GM19328 (cell line): Measurements from ENCODE around the gene PEA15.

Experiments
- ATAC-seq: cut with Tn5 transposase; IDR thresholded peaks from one replicate; pipeline ENCODE4 v1.9.1; 2021; ENCODE audit warnings: mild to moderate bottlenecking, moderate library complexity; ENCODE audit not compliant: unreplicated experiment

Gene PEA15

DNA sequence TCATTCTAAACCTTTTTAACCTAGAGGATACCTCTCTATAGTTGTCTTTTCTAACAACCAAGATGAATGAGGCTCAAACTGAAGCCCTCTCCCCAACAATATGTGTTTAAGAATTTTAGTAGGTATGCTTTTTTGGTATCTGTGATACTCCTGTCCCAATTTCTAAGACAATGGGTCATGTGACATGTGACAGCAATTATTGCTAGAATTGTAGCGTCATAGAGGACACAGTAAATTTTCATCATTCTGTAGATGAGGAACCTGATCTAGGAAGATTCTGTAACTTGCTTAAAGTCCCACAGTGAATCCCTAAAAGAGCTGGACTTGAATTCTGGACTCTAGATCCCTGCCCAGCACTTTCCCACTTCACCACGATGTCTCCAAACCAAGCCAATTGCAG lies 26.5 kb upstream of the PEA15 start:
- no peak for ATAC-seq

DNA sequence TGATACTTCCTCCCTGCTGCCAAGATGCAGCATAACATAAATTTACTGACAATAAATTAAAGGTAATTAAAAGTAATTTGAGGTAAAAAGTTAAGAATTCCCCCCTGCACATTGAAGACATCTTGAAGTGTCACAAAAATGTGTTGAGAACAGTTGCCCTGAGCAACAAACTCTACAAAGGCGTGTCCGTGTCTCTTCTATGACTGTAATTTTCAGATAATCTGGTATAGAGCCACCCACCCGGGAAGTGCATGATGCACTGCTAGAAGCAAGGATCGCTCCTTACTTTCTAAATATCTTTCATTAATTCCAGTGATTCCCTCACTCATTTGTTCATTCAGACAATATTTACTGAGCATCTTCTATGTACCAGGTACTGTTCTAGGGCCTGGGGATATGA lies 25.8 kb upstream of the PEA15 start:
- ATAC-seq: no peak

DNA sequence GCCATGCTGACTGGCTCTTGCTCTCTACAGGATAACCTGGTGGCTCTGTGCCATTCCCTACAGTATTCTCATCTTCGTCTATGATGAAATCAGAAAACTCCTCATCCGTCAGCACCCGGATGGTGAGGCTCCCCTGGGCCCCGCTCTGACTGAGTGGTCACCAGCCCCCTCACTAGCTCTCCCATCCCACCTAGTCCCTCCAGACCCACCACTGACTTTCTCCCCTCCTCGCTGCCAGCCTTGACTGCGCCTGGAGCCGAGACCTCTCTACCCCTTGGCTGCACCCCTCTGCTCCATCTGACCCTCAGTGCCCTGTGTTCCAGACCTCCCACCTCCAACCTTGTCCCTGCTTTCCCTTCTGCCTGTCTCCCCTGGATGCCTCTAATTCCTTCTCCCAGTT lies 18.9 kb upstream of the PEA15 start:
- no peak for ATAC-seq

DNA sequence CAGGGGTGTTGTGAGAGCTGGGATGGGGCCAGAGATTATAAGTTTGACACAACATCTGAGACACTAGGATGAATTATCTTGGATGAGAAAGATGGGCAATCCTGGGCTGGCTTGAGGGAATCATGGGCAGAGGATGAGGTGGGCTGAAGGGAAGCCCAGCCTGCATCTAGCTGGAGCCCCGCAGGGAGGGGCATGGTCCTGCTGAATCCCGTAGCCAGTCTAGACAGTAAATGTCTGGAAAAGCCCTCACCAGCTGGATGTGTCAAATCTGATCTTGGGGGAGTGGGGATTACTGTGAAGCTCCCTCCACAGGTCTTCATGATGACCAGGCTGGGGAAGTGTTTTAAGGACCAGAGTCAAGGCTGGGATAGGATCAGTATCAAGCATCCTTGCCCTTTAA lies 18.5 kb upstream of the PEA15 start:
- no peak for ATAC-seq

DNA sequence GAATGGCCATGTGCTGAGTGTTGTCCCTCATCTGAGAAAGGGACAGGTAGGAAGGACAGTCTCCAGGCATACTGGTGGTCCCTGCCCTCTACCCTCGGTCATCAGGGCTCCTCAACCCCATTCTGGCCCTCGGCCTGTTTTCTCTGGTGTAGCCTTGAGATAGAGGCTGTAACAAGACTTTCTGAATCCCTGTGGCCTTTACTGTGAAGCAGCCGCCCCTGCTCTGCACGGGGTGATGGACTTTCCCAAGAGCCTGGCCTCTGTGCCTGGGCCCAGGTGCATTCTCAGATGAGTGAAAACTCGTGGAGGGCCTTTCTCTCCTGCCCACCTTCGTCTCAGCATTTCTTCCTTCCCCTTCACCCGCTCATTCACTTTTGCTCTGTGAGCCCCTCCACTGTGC lies 17.8 kb upstream of the PEA15 start:
- ATAC-seq: no peak

DNA sequence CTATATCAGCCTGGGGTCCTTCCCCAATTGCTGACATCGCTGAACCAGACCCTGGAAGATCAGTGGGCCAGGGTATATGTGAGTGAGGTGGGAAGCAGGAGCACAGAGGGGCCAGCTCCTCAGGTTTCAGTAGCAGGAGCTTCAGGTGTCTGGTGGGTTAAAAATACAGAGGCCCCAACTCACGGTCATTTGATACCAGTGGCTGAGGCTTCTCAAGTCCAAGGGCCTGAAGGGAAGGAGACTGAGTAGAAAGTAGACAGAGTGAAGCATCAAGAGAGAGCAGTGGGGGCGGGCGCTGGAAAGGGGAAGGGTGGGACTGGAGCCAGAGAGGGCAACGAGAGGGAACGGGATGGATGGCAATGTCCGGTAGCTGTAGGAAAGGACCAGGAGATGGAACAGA lies 16.8 kb upstream of the PEA15 start:
- ATAC-seq: no peak

DNA sequence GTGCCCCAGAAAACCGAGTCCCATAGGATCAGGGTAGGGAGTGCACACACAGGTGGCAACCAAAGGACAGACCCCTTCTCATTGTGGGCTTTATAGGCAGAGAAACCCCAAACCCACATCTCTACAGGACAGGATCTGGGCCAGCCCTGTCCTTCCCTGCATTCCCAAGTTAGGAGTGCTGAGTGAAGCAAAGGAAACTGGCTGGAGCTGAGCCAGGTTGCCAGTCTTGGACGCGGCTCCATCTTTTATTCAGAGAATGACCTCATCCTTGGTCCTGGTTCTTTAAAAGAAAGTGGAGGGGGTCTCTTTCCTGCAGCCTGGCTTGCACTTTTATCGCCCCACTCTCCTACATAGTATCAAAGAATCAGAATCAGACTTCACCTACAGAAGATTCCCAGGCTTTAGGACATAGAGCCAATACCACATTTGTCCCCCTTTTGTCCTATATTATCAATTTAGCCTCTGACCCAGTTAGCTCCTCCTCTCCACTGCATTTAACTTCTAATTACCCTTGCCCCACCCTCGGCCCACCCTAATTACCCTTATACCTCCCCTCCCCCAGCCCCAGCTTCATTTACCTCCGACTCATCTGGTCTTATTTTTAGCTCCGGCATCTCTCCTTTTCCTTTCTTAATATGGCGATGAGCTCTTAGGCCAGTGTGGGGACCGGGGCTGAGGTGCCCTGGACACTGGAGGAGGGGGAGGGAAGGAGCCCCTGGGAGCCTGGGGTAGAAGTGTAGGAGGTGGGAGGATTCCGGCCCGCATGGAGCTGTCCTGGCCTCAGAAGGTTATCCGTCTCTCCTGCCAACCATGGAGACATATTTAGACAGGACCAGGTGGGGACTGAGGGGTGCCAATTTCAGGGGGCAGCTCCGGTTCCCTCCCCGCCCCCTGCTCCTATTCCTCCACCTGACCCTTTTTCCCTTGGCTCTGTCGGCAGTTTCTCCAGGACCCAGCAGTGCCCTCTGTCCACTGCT lies 15.2 kb upstream of the PEA15 start, which contains the start of gene CASQ1:
Gene CASQ1 (plus strand): TSS at position 927 of the 977 bp plus-strand sequence. CDS start 177 bp downstream, outside the sequence.
- no peak for ATAC-seq

DNA sequence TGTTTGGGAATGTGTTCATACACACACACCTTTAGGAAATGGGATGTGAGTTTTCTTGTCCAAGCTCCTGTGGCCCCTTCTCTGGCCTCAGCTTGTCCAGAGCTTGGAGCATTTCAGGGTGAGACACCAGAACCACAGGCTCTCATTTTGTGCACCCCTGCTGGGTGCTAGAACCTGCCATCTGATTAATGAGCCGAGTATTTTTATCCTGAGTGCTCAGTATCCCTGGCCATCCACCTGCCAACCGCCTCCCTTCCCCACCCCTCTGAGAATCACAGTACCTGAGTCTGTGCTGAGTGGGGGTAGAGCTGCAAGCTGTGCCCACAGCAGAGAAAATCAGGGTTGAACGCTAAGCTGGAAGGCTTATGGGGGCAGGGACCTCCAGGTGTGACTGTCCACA lies 13.4 kb upstream of the PEA15 start:
- no peak for ATAC-seq

DNA sequence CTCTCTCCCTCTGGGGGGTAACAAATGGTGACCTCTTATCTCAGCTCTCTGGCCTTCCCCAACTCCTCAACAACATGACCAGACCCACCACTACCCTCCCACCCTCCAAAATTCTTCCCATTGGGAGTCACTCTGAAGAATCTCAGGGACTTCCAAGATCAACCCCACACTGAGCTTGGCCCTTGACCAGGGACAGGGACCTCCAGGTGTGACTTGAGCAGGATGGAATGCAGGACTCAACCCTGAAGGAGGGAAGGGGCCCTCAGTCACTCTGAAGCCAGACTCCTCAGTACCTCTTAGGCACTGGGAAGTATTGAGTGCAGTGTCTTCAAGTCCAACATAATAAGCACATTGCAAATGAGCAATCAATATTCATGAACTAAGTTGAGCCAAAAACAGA lies 12.9 kb upstream of the PEA15 start:
- no peak for ATAC-seq

DNA sequence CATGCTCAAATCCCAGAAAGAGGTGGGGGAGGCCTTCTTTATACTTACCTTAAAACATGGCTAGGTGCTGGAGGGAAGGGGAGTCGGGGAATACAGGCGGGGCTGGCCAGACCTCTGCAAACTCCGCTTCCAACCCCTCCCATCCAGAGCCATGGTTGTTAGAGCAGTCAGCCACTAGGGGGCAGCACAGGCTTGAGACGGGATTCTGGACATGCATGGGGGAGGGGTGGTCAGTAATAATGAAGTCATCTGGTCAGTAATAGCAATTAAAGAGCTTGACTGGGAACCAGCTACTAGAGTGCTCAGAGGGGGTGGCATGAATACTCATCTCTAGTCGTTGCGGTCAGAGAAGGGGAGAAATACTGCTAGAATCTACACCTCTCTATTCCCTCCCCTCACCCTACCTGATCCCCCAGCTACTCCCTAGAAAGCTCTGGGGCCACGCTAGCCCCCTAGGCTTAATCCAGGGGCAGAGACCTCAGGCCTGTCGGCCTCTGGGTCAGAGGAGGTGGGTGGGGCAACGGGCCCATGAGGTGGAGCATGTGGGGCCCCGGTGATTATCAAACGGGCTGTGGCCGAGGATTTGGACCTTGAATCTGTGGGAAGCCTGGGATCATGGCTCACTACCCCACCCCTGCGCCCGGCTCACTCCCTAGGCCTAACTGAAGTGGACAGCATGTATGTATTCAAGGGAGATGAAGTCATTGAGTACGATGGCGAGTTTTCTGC lies 11.9 kb upstream of the PEA15 start:
- no peak for ATAC-seq

DNA sequence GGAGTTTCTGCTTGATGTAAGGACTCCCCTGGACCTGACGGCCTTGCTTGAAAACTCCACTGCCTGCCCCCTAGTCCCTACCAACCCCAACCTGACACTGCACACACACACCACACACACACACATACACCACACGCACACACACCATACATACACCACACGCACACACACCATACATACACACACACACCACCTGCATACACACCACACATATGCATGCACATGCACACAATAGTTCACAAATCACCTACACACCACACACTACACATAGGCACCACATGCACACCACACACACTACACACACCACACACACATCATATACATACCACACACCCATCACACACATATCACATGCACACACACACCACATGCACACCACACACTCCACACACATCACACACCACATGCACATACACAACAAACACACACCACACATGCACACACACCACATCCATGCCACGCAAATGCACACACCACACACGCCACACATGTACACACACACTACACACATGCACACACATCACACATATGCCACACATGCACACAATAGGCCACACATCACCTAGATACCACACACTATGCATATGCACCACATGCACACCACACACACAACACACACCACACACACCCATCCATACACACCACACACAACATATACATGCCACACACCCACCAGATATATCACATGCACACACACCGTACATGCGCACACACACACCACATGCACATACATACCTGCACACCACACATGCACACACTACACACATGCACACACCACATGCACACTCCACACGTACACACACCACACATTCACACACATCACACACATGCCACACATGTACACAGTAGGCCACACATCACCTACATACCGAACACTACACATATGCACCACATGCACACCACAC lies 11.1 kb upstream of the PEA15 start:
- no peak for ATAC-seq

DNA sequence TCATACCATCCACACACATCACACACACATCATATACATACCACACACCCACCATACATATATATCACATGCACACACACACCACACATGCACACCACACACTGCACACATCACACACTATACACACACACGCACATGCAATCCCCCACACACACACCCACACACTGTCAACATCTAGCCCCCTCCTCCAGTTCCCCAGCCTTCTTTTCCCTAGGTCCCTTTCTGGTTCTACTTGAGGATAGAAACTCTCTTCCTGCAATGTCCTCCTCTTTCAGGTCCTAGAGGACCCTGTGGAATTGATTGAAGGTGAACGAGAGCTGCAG lies 10.5 kb upstream of the PEA15 start:
- no peak for ATAC-seq

DNA sequence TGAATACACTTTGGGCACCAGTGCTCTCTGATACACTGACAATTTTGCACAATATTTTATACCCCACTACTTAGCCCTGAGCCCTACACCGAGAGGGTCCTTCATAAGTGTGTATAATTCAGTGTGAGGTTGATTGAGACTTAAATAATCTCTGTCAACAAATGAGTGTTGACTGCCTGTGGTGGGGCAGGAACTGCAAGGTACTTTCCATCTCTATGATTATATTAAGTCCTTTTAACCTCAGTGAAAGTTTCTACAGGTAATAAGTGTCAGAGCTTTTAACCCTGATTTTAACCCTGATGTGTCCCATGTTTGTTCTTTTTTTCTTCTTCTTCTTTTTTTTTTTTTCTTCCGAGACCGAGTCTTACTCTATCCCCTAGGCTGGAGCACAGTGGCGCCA lies 9.0 kb upstream of the PEA15 start:
- ATAC-seq: no peak

DNA sequence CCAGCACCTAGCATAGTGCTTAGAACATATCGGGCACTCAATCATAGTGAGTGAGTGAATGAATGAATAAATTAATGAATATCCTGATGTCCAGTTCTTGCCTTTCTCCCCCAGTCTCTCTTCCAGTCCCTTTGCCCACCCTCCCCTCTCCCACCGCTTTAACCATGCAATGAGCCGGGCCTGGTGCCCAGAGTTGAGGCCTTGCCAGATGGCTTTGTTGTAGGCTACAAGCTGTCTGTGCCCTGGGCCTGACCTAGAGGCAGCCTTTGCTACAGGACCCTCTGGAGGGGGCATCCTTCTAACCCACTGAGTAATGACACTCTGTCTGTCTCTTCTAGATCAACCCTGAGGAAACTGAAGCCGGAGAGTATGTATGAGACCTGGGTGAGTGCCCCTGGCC lies 8.0 kb upstream of the PEA15 start:
- ATAC-seq: no peak

DNA sequence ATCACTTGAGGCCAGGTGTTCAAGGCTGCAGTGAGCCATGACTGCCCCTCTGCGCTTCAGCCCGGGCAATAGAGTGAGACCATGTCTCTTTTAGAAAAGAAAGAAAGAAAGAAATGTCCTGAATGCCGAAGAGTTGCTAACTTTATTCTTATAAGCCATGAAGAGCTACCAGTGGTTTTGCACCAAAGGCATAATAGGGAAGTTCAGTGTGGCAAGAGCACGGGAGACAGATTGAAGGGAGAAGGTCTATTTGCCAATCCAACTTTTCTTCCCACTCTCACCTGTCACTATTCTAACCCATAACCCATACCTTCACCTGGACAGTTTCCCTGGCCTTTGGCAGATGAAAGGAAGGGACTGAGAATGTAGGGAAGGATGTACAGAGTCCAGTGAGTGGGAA lies 4.4 kb upstream of the PEA15 start:
- ATAC-seq: no peak

DNA sequence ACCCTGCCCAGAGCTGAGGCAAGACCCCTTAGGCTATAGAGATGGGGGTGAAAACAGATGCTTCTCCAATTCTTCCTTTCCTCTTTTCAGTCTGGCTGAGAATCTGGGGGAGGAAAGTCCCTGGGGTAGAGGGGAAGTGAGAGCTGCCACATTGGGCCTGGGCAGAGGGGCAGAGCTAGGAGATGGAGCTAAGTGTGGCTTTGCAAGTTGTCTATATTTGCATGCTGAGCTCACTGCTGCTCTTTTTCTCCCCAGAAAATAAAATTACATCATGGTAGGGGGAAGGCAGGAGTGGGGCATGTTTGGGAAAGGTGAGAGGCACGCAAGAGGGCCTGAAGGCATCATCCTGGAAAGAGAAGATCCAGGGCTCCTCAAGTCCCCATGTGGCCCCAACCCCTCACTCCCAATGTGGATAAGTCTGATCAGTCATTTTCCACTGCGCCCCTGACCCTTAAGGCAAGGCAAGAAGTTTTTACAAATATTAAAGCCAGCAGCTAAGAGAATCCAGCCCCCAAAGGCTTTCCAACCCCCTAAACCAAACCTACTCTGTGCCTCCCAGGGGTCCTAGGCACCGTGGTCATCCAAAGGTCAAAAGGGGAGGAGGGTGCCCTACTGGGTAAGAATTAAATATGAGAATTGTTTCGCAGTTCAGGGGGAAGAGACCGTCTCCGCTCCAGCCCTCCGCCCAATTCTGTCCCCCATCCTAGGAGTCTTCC lies 500 bp upstream of the PEA15 start:
- peak; percentile 37 for ATAC-seq

DNA sequence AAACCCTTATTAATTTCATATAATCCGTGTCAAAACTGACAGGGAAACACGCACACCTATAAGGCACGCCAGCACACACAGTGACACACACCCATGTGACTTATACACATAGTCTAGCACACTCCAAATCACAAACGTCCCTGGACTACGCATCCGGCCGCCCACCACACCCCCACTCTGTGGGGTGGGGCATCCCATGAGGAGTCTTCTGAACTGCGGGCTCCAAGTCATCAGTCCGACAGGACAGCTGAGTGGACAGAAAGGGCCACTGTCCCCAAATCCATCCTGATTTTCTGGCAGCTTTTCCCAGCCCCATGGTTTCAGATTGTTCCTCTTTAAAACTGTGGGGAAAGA lies 829 bp downstream of the PEA15 start:
- no peak for ATAC-seq

DNA sequence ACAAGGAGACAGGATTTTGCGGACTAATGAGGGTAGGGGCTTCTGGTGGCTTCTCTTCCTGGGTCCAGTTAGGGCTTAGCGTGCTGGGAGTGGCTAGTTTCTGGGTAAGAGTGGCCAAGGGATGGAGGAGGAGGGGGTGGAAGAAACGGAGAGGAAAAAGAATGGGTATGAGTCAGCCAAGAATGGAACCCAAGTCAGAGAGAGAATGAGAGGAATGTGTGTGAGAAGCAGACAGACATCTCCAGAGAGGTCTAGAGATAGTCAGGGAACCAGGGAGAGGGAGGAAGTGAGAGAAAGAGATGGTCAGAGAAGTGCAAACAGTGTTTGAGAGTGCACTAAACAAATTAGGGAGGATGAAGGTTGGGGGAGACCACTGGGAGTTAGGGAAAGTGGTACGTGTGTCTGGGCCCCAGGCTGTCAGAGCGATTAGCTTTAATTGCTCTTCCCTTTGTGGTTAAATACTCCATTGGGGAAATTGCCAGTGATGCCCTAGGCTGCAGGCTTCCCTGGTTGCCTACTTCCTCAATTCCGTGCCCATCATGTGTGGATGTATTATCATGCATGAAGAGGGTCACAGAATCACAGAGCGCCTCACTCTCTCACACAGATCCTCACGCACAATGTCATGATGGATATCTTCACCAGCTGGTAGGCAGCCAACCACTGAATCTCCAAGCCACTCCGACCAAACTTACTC lies 1.4 kb downstream of the PEA15 start:
- ATAC-seq: no peak

DNA sequence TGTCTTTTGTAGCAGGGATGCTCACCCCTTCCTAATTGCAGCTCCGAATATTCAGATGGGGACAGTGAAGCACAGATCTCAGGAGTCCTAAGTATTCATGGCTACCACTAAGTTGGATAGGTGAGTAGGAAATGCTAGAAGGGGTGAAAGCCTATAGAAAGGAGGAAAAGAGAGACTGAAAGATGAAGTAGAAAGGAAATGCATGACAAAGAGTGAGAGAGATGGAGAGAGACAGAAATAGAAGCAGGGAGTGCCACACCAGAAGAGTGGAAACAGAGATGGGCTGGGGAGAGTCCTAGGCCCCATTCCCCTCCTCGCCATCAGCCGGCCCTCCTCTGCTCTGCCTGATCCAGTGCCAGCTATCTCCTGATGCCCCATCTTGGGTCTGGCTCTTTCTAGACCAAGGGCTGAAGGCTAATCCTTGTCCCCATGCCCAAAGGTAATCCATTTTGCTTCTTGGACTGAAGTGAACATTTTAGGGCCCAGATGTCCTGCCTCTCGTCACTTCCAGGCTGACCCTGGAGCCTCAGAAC lies 2.0 kb downstream of the PEA15 start:
- no peak for ATAC-seq
